HepG2 (cell line): ENCODE measurements around the gene TMOD3. TPM values are rescaled to one million over a fixed set of nuclear protein-coding genes. Genes with fewer than 3 reads are reported as not detected.

Experiments used
- ATF7-NPFF ChIP-seq: sonication (generic); formaldehyde crosslinking; IDR thresholded peaks from 2 replicates; pipeline ENCODE4 v1.8.1; 2023; ENCODE audit warnings: mild to moderate bottlenecking, low read depth, missing genetic modification reagents, moderate library complexity
- BRCA1 ChIP-seq: sonication (generic); formaldehyde crosslinking; IDR thresholded peaks from 2 replicates; pipeline ENCODE4 v1.4.0; 2020; ENCODE audit warnings: missing genetic modification reagents
- CBX2 ChIP-seq, 2 experiments: fragments of 200-600 bp in 1 of 2; sonication (generic); formaldehyde crosslinking in 1 of 2; IDR thresholded peaks; 2 replicates each; pipeline versions ENCODE4 v1.7.0 to v1.8.1; 2018 to 2022; ENCODE audit warnings: low read depth in 2 of 2, low read length in 1 of 2, mild to moderate bottlenecking in 1 of 2, missing genetic modification reagents in 1 of 2
- GATAD2A ChIP-seq: IDR thresholded peaks from 2 replicates; pipeline ENCODE4 v1.6.1; 2016
- HOXA5 ChIP-seq: sonication (generic); formaldehyde crosslinking; IDR thresholded peaks from 2 replicates; pipeline ENCODE4 v1.4.0; 2020; ENCODE audit warnings: missing genetic modification reagents
- KDM3A ChIP-seq: IDR thresholded peaks from 2 replicates; pipeline ENCODE4 v1.6.1; 2018; ENCODE audit warnings: low read depth, missing compliant biosample characterization
- MAFK ChIP-seq, 2 experiments: IDR thresholded peaks in 1 of 2; conservative IDR thresholded peaks in 1 of 2; 2 replicates each; pipeline ENCODE4 v1.6.1; 2011; ENCODE audit warnings: improper control_type of control experiment in 2 of 2, low read length in 2 of 2
- MED1 ChIP-seq: sonication (generic); formaldehyde crosslinking; IDR thresholded peaks from 2 replicates; pipeline ENCODE4 v1.4.0; 2020; ENCODE audit warnings: missing genetic modification reagents
- MIXL1 ChIP-seq: IDR thresholded peaks from 2 replicates; pipeline ENCODE4 v1.6.1; 2016
- NRL ChIP-seq: sonication (generic); formaldehyde crosslinking; IDR thresholded peaks from 2 replicates; pipeline ENCODE4 v1.5.0; 2020; ENCODE audit warnings: missing genetic modification reagents, mild to moderate bottlenecking, moderate library complexity, borderline replicate concordance
- POLR2AphosphoS2 ChIP-seq: IDR thresholded peaks from 2 replicates; pipeline ENCODE4 v1.6.1; 2011; ENCODE audit warnings: low read depth, low read length, improper control_type of control experiment
- SOX5 ChIP-seq: IDR thresholded peaks from 2 replicates; pipeline ENCODE4 v1.6.1; 2016; ENCODE audit warnings: borderline replicate concordance
- SSRP1 ChIP-seq: IDR thresholded peaks from 2 replicates; pipeline ENCODE4 v1.6.1; 2016; ENCODE audit warnings: control low read depth
- TCF7L2 ChIP-seq: IDR thresholded peaks from 2 replicates; pipeline ENCODE4 v1.6.1; 2011; ENCODE audit warnings: mild to moderate bottlenecking, low read depth, low read length, moderate library complexity
- ZNF326 ChIP-seq: sonication (generic); formaldehyde crosslinking; IDR thresholded peaks from 2 replicates; pipeline ENCODE4 v1.4.0; 2020; ENCODE audit warnings: missing genetic modification reagents, borderline replicate concordance
- ZNF333 ChIP-seq: sonication (generic); formaldehyde crosslinking; IDR thresholded peaks from 2 replicates; pipeline ENCODE4 v1.4.0; 2020; ENCODE audit warnings: mild to moderate bottlenecking, missing genetic modification reagents, borderline replicate concordance
- ZNF510 ChIP-seq: sonication (generic); formaldehyde crosslinking; IDR thresholded peaks from 2 replicates; pipeline ENCODE4 v1.4.0; 2020; ENCODE audit warnings: low read depth, mild to moderate bottlenecking, missing genetic modification reagents
- ZNF572 ChIP-seq: sonication (generic); formaldehyde crosslinking; IDR thresholded peaks from 2 replicates; pipeline ENCODE4 v1.5.1; 2020; ENCODE audit warnings: mild to moderate bottlenecking, missing genetic modification reagents
- ZNF788 ChIP-seq: sonication (generic); formaldehyde crosslinking; IDR thresholded peaks from 2 replicates; pipeline ENCODE4 v1.5.0; 2020; ENCODE audit warnings: mild to moderate bottlenecking, missing genetic modification reagents, borderline replicate concordance
- polyA plus RNA-seq, 8 experiments: library from polyadenylated mRNA; depleted of rRNA in 3 of 8; stranded (reverse) in 7 of 8; unstranded in 1 of 8; fragments of >200 nt; fragmentation: Illumina TruSeq in 4 of 8; extraction: Trizol in 4 of 8; gene quantifications; 2 replicates each; pipeline versions ENCODE4 v1.2.1 to v1.2.3, GENCODE V29; 2011 to 2016; ENCODE audit warnings: low read depth in 4 of 8, missing spikeins in 1 of 8, mixed read lengths in 1 of 8; ENCODE audit not compliant: insufficient read depth in 1 of 8
- total RNA-seq, 5 experiments: library from RNA; depleted of rRNA; stranded (reverse); fragments of >200 nt; fragmentation: Illumina TruSeq; extraction: Trizol; gene quantifications; 2 replicates each; pipeline ENCODE4 v1.2.3, GENCODE V29; 2016; ENCODE audit warnings: low read depth in 1 of 5
- TF ChIP-seq, protein P1 (sequence below): IDR thresholded peaks from 2 replicates; pipeline ENCODE4 v1.6.1; 2018; ENCODE audit warnings: missing genetic modification reagents
- TF ChIP-seq, protein P2 (sequence below): sonication (generic); formaldehyde crosslinking; IDR thresholded peaks from 2 replicates; pipeline ENCODE4 v1.4.0; 2020; ENCODE audit warnings: missing genetic modification reagents
- TF ChIP-seq, protein P3 (sequence below), 2 experiments: IDR thresholded peaks; 2 replicates each; pipeline ENCODE4 v1.6.1; 2011 to 2012; ENCODE audit warnings: low read length in 2 of 2, borderline replicate concordance in 1 of 2, low read depth in 1 of 2, mild to moderate bottlenecking in 1 of 2, moderate library complexity in 1 of 2
- TF ChIP-seq, protein P4 (sequence below): IDR thresholded peaks from 2 replicates; pipeline ENCODE4 v1.6.1; 2016; ENCODE audit warnings: mild to moderate bottlenecking

The TMOD3 gene
- total and polyA plus RNA-seq, 2 of the 13 experiments (the other 11 are each of a cell fraction or from before 2014, with no cell fraction given) = 5.1 to 23.2 TPM

DNA sequence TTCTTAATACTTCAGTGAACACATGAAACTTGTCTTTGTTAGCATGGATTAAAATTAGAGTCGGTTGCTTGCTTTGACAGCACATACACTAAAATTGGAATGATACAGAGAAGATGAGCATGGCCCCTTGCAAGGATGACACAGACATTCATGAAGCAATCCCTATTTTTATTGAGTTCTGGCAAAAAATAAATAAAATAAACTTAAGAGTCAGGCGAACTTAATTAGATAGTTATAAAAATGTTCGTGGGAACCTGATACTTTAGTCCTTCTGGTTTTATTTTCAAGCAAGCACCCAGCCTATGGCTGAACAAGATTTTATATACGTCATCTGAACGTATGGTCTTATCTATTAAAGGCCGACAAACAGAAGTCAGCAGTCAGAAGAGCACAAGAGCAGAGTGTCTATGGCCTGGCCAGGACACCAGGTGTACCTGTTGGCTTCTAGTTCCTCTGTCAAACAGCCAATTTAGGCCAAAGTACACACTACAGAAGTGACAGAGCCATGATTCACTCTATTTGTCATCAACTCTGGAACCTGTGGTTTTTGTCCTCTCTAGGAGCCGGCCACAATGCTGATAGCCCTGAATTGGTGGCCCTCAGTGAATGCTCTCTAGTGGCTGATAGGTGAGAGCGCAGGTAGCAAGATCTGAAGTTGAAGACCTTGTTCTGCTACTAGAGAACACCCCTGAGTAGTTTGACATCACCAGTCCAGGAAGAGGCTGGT lies 77.8 kb downstream of the TMOD3 start (continued):
- TF ChIP-seq NRL (no peak), MED1 (CRISPR knock-in tag) (peak; percentile 57), HOXA5 (CRISPR knock-in tag) (no peak), ATF7-NPFF (CRISPR knock-in tag) (no peak), BRCA1 (CRISPR knock-in tag) (no peak), GATAD2A (CRISPR knock-in tag) (peak; percentile 68), ZNF326 (no peak), MIXL1 (CRISPR knock-in tag) (peak; percentile 86), CBX2 (IDR thresholded peaks at IDR 0.05; ENCODE audit: low read depth, low read length) (no peak), CBX2 (CRISPR knock-in tag; IDR thresholded peaks at IDR 0.05; ENCODE audit: low read depth) (no peak), ZNF510 (CRISPR knock-in tag) (no peak), SOX5 (CRISPR knock-in tag) (peak; percentile 67), MAFK (conservative IDR thresholded peaks at IDR 0.05 in 1 of 2, IDR thresholded peaks at IDR 0.05 in 1 of 2; ENCODE audit: low read length in 2 of 2) (no peak), POLR2AphosphoS2 (no peak), SSRP1 (CRISPR knock-in tag) (no peak), ZNF333 (CRISPR knock-in tag) (no peak), KDM3A (no peak), ZNF572 (no peak), TCF7L2 (no peak), ZNF788 (no peak; the same call in 1 of the 2 replicates)
- TF ChIP-seq, protein P1, sequence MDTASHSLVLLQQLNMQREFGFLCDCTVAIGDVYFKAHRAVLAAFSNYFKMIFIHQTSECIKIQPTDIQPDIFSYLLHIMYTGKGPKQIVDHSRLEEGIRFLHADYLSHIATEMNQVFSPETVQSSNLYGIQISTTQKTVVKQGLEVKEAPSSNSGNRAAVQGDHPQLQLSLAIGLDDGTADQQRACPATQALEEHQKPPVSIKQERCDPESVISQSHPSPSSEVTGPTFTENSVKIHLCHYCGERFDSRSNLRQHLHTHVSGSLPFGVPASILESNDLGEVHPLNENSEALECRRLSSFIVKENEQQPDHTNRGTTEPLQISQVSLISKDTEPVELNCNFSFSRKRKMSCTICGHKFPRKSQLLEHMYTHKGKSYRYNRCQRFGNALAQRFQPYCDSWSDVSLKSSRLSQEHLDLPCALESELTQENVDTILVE (CRISPR knock-in tag) = 0 out of 2 replicates have a peak, but pooled peaks have one; percentile 16
- TF ChIP-seq, protein P2, sequence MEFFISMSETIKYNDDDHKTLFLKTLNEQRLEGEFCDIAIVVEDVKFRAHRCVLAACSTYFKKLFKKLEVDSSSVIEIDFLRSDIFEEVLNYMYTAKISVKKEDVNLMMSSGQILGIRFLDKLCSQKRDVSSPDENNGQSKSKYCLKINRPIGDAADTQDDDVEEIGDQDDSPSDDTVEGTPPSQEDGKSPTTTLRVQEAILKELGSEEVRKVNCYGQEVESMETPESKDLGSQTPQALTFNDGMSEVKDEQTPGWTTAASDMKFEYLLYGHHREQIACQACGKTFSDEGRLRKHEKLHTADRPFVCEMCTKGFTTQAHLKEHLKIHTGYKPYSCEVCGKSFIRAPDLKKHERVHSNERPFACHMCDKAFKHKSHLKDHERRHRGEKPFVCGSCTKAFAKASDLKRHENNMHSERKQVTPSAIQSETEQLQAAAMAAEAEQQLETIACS = no peak
- TF ChIP-seq, protein P3, sequence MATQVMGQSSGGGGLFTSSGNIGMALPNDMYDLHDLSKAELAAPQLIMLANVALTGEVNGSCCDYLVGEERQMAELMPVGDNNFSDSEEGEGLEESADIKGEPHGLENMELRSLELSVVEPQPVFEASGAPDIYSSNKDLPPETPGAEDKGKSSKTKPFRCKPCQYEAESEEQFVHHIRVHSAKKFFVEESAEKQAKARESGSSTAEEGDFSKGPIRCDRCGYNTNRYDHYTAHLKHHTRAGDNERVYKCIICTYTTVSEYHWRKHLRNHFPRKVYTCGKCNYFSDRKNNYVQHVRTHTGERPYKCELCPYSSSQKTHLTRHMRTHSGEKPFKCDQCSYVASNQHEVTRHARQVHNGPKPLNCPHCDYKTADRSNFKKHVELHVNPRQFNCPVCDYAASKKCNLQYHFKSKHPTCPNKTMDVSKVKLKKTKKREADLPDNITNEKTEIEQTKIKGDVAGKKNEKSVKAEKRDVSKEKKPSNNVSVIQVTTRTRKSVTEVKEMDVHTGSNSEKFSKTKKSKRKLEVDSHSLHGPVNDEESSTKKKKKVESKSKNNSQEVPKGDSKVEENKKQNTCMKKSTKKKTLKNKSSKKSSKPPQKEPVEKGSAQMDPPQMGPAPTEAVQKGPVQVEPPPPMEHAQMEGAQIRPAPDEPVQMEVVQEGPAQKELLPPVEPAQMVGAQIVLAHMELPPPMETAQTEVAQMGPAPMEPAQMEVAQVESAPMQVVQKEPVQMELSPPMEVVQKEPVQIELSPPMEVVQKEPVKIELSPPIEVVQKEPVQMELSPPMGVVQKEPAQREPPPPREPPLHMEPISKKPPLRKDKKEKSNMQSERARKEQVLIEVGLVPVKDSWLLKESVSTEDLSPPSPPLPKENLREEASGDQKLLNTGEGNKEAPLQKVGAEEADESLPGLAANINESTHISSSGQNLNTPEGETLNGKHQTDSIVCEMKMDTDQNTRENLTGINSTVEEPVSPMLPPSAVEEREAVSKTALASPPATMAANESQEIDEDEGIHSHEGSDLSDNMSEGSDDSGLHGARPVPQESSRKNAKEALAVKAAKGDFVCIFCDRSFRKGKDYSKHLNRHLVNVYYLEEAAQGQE (IDR thresholded peaks at IDR 0.05; ENCODE audit: borderline replicate concordance in 1 of 2, low read depth in 1 of 2, low read length in 2 of 2) = no peak
- TF ChIP-seq, protein P4, sequence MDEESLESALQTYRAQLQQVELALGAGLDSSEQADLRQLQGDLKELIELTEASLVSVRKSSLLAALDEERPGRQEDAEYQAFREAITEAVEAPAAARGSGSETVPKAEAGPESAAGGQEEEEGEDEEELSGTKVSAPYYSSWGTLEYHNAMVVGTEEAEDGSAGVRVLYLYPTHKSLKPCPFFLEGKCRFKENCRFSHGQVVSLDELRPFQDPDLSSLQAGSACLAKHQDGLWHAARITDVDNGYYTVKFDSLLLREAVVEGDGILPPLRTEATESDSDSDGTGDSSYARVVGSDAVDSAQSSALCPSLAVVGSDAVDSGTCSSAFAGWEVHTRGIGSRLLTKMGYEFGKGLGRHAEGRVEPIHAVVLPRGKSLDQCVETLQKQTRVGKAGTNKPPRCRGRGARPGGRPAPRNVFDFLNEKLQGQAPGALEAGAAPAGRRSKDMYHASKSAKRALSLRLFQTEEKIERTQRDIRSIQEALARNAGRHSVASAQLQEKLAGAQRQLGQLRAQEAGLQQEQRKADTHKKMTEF (CRISPR knock-in tag) = peak; percentile 59
